Spinal cord (tissue), 10 donors: ENCODE data around the gene MINDY2. TPM values are rescaled to one million over a fixed set of nuclear protein-coding genes. Genes with fewer than 3 reads are reported as not detected.

ENCODE experiments used
- DNase-seq, 6 donors: peaks; one replicate each; pipeline versions ENCODE4 v3.0.0 to v3.0.0-alpha.2; 2013 to 2015; ENCODE audit warnings: low spot score in 6 of 6, low read depth in 4 of 6
- H3K27ac ChIP-seq: one replicate; pipeline ENCODE4 v1.5.1; 2013; ENCODE audit warnings: low read depth, low read length, control low read depth
- H3K27me3 ChIP-seq: one replicate; pipeline ENCODE4 v1.6.1; 2013; ENCODE audit warnings: low read length; ENCODE audit not compliant: control insufficient read depth, insufficient read depth
- H3K36me3 ChIP-seq: one replicate; pipeline ENCODE4 v1.6.1; 2013; ENCODE audit warnings: low read length; ENCODE audit not compliant: control insufficient read depth, insufficient read depth
- H3K4me1 ChIP-seq: one replicate; pipeline ENCODE4 v1.6.1; 2013; ENCODE audit warnings: low read length; ENCODE audit not compliant: control insufficient read depth, insufficient read depth
- H3K4me3 ChIP-seq: one replicate; pipeline ENCODE4 v1.5.1; 2013; ENCODE audit warnings: low read depth, low read length, control low read depth
- H3K9me3 ChIP-seq: one replicate; pipeline ENCODE4 v1.6.1; 2013; ENCODE audit warnings: low read length; ENCODE audit not compliant: control insufficient read depth, insufficient read depth
- WGBS: methylation state at CpG from one replicate; pipeline ENCODE4 v1.1.5; 2013; ENCODE audit warnings: missing lambda C conversion rate; ENCODE audit not compliant: insufficient coverage; 5-methylcytosine and 5-hydroxymethylcytosine counted together
- long read RNA-seq, 4 donors: transcript quantifications; one replicate each; lab custom pipeline, GENCODE V29; 2026
- polyA plus RNA-seq, 2 donors: library from polyadenylated mRNA; unstranded; fragments of 120-200 nt; gene quantifications; one replicate each; pipeline ENCODE4 v1.2.1, GENCODE V29; 2013; ENCODE audit not compliant: insufficient read length in 2 of 2
- total RNA-seq, 2 donors: library from RNA; depleted of rRNA in 1 of 2; stranded (reverse); fragments of 120-200 nt in 1 of 2; fragments of >200 nt in 1 of 2; gene quantifications; one replicate each; pipeline versions ENCODE4 v1.2.3 to v1.2.4, GENCODE V29; 2013 to 2014
- donor health status: healthy.

MINDY2 gene
- total RNA-seq (10 to 100 TPM; 17.9 to 48.1 TPM), polyA plus RNA-seq (10 to 100 TPM; 15.8 to 19.7 TPM)
- long read RNA-seq, donor 1, full-length matches to known transcripts: 3 of 3 reads
- long read RNA-seq, donor 1, partial matches to known transcripts: 0 of 3 reads
- long read RNA-seq, donor 1, other reads (novel, unspliced or antisense): 0 of 3 reads
- long read RNA-seq, donor 2, full-length matches to known transcripts: 1 of 1 reads
- long read RNA-seq, donor 2, partial matches to known transcripts: 0 of 1 reads
- long read RNA-seq, donor 2, other reads (novel, unspliced or antisense): 0 of 1 reads
- long read RNA-seq, donor 3, full-length matches to known transcripts: 3 of 3 reads
- long read RNA-seq, donor 3, partial matches to known transcripts: 0 of 3 reads
- long read RNA-seq, donor 3, other reads (novel, unspliced or antisense): 0 of 3 reads
- long read RNA-seq, donor 4, full-length matches to known transcripts: 3 of 3 reads
- long read RNA-seq, donor 4, partial matches to known transcripts: 0 of 3 reads
- long read RNA-seq, donor 4, other reads (novel, unspliced or antisense): 0 of 3 reads

- no peaks in the 10 kb centered on the region for H3K36me3 ChIP-seq
- no peaks in the 10 kb centered on the region for H3K27me3 ChIP-seq
- H3K9me3 ChIP-seq: no peaks in the 10 kb centered on the region
- DNase-seq: peak; percentile 93 to 99 (median 96)
- peak within 1 kb of the TSS; percentile 99 for H3K27ac ChIP-seq
- H3K4me3 ChIP-seq: peak within 1 kb of the TSS; percentile 89
- H3K4me1 ChIP-seq: peaks cover 8% of the 10 kb centered on the region
- under 1% methylated on average over 71 of the region's 75 CpGs for WGBS
Measured at GRCh38 chr15:58770857-58771620, at the start of gene MINDY2. MINDY2 (plus strand) TSS chr15:58771302; CDS start chr15:58771396, 94 bp downstream.

- Histone ChIP-seq H3K4me1 (peaks cover 4% of the 10 kb centered on the region), H3K36me3 (no peaks in the 10 kb centered on the region), H3K27ac (no peak overlapping the region), H3K9me3 (no peaks in the 10 kb centered on the region), H3K4me3 (no peak overlapping the region), H3K27me3 (no peaks in the 10 kb centered on the region)
- WGBS: no CpG with 5 or more reads among the region's 1 CpG
- DNase-seq: peak in 2 of 6 donors; percentile 9 to 21
Measured at GRCh38 chr15:58724466-58724865, 46.6 kb upstream of the MINDY2 start.

GRCh38 chr15:58726867-58727266 lies 44.2 kb upstream of the MINDY2 start:
- no peak overlapping the region for H3K4me3 ChIP-seq
- DNase-seq: no peak
- no peak overlapping the region for H3K27ac ChIP-seq
- no peaks in the 10 kb centered on the region for H3K27me3 ChIP-seq
- H3K4me1 ChIP-seq: peaks cover 4% of the 10 kb centered on the region
- H3K9me3 ChIP-seq: no peaks in the 10 kb centered on the region
- no peaks in the 10 kb centered on the region for H3K36me3 ChIP-seq
- 98% methylated on average over 9 of the region's 12 CpGs for WGBS

GRCh38 chr15:58731756-58732535 lies 39.2 kb upstream of the MINDY2 start:
- H3K9me3 ChIP-seq: no peaks in the 10 kb centered on the region
- no peak overlapping the region for H3K27ac ChIP-seq
- no peaks in the 10 kb centered on the region for H3K27me3 ChIP-seq
- H3K4me1 ChIP-seq: no peaks in the 10 kb centered on the region
- WGBS: no CpG with 5 or more reads among the region's 5 CpGs
- H3K36me3 ChIP-seq: no peaks in the 10 kb centered on the region
- no peak for DNase-seq
- H3K4me3 ChIP-seq: no peak overlapping the region

GRCh38 chr15:58732625-58733363 lies 38.3 kb upstream of the MINDY2 start:
- no peaks in the 10 kb centered on the region for H3K36me3 ChIP-seq
- WGBS: 100% methylated on average over 1 of the region's 4 CpGs
- no peak for DNase-seq
- H3K9me3 ChIP-seq: no peaks in the 10 kb centered on the region
- no peaks in the 10 kb centered on the region for H3K27me3 ChIP-seq
- H3K4me1 ChIP-seq: no peaks in the 10 kb centered on the region
- H3K27ac ChIP-seq: no peak overlapping the region
- H3K4me3 ChIP-seq: no peak overlapping the region

- H3K27me3 ChIP-seq: no peaks in the 10 kb centered on the region
- H3K9me3 ChIP-seq: no peaks in the 10 kb centered on the region
- H3K4me3 ChIP-seq: no peak overlapping the region
- no peak for DNase-seq
- H3K36me3 ChIP-seq: no peaks in the 10 kb centered on the region
- no peak overlapping the region for H3K27ac ChIP-seq
- H3K4me1 ChIP-seq: no peaks in the 10 kb centered on the region
- WGBS: 65% methylated on average over 2 of the region's 2 CpGs
Measured at GRCh38 chr15:58734859-58735258, 36.2 kb upstream of the MINDY2 start.

- WGBS: 71% methylated on average over 2 of the region's 2 CpGs
- no peak overlapping the region for H3K27ac ChIP-seq
- H3K4me3 ChIP-seq: no peak overlapping the region
- H3K9me3 ChIP-seq: no peaks in the 10 kb centered on the region
- H3K4me1 ChIP-seq: peaks cover 4% of the 10 kb centered on the region
- no peaks in the 10 kb centered on the region for H3K36me3 ChIP-seq
- DNase-seq: peak in 1 of 6 donors; percentile 13
- H3K27me3 ChIP-seq: no peaks in the 10 kb centered on the region
Measured at GRCh38 chr15:58736018-58736643, 35.0 kb upstream of the MINDY2 start.

GRCh38 chr15:58737298-58737697 lies 33.8 kb upstream of the MINDY2 start:
- Histone ChIP-seq H3K4me1 (peaks cover 4% of the 10 kb centered on the region), H3K27ac (no peak overlapping the region), H3K9me3 (no peaks in the 10 kb centered on the region), H3K4me3 (no peak overlapping the region), H3K36me3 (no peaks in the 10 kb centered on the region), H3K27me3 (no peaks in the 10 kb centered on the region)
- no CpG with 5 or more reads among the region's 3 CpGs for WGBS
- no peak for DNase-seq
